NCI-H748 (cell line): ENCODE measurements around the gene GSTM3.
"Not testable (repeated sequence)": the region's sequence is repeated elsewhere in the genome, so short reads cannot be mapped to it uniquely, and the experiment has no call there.

Experiments used
- DNase-seq: peaks from one replicate; lab custom pipeline; 2025; ENCODE audit not compliant: unreplicated experiment; lab: John Stamatoyannopoulos, UW

The GSTM3 gene

GRCh38 chr1:109776206-109776835, 35.5 kb upstream of the GSTM3 start:
- no peak for DNase-seq

- DNase-seq = no peak
These were observed 34.6 kb upstream of the GSTM3 start for GRCh38 chr1:109775398-109775797.

- DNase-seq = no peak
These were observed 33.2 kb upstream of the GSTM3 start for GRCh38 chr1:109773900-109774485.

GRCh38 chr1:109773203-109773899, 32.5 kb upstream of the GSTM3 start:
- peak; percentile 85 for DNase-seq

- no peak for DNase-seq
These were observed 31.9 kb upstream of the GSTM3 start for GRCh38 chr1:109772658-109773202.

- DNase-seq = no peak
These were observed 31.1 kb upstream of the GSTM3 start for GRCh38 chr1:109771712-109772657.

GRCh38 chr1:109770331-109771095, 29.7 kb upstream of the GSTM3 start:
- no peak for DNase-seq

- no peak for DNase-seq
These were observed 28.7 kb upstream of the GSTM3 start for GRCh38 chr1:109769330-109770078.

- DNase-seq = no peak
These were observed 28.0 kb upstream of the GSTM3 start for GRCh38 chr1:109768820-109769219.

GRCh38 chr1:109768335-109768650, 27.5 kb upstream of the GSTM3 start:
- DNase-seq = no peak

- DNase-seq = no peak
These were observed 26.9 kb upstream of the GSTM3 start for GRCh38 chr1:109767637-109768334.

GRCh38 chr1:109766991-109767636, 26.3 kb upstream of the GSTM3 start:
- DNase-seq = not testable (repeated sequence)

- no peak for DNase-seq
These were observed 25.2 kb upstream of the GSTM3 start for GRCh38 chr1:109765896-109766615.

- DNase-seq = no peak
These were observed 24.6 kb upstream of the GSTM3 start for GRCh38 chr1:109765483-109765815.

GRCh38 chr1:109764561-109765482, 24.0 kb upstream of the GSTM3 start:
- no peak for DNase-seq

- DNase-seq = no peak
These were observed 23.0 kb upstream of the GSTM3 start, which contains the start of gene EPS8L3 for GRCh38 chr1:109763646-109764415. Gene EPS8L3 (minus strand): TSS chr1:109763923. CDS start chr1:109761749, 2,174 bp downstream.
